ENCODE data around the gene SMCO4. TPM values are rescaled to one million over a fixed set of nuclear protein-coding genes. Genes with fewer than 3 reads are reported as not detected.

The SMCO4 gene
- total RNA-seq, 1 experiment from 2014 or later, result 50.1 TPM

DNA sequence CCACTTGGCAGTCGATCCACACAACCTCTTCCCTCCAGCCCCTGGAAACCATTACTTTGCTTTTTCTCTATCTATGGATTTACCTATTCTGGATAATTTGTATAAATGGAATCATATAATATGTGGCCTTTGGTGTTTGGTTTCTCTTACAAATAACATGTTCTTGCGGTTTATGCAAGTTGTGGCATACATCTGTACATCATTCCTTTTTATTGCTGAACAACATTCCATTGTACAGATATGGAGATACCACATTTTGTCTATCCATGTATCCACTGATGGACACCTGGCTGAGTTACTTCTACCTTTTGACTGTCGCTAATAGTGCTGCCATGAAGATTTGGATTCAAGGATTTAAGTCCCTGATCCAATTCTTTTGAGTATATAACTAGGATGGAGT lies 25.1 kb downstream of the SMCO4 start (continued):
- TF ChIP-seq ZBTB43 (CRISPR knock-in tag; IDR thresholded peaks at IDR 0.05), result no peak

DNA sequence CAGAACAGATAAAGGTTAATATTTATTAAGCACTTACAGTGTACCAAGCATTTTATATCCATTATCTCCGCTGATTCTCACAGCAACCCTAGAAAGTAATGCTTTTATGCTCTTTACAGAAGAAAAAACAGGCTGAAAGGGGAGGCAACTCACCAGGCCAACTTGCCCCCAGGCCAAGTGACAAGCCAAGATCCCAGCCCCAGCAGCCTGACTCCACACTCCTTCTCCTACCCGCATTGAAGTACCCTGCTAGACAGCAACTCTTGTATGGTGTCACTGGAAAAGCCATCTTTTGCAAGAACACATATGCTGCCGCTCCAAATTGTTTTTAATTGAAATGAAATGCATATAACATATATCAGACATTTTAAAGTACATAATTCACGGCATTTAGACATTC lies 25.6 kb downstream of the SMCO4 start:
- Mint-ChIP-seq H3K4me1 (peaks cover 69% of the 10 kb centered on the region), H3K9me3 (no peaks in the 10 kb centered on the region), H3K4me3 (no peak overlapping the region), H3K27me3 (ENCODE audit: low read depth) (no peaks in the 10 kb centered on the region), H3K27ac (no peak overlapping the region), H3K36me3 (no peaks in the 10 kb centered on the region)
- POLR2A ChIA-PET, result no interaction called here
- no peak for TF ChIP-seq GTF2I (CRISPR knock-in tag; conservative IDR thresholded peaks at IDR 0.05)
- no peak for TF ChIP-seq CBFB (CRISPR knock-in tag; IDR thresholded peaks at IDR 0.05; ENCODE audit: low read depth)
- no peak for TF ChIP-seq ZNF425 (CRISPR knock-in tag; conservative IDR thresholded peaks at IDR 0.05)
- no peak for TF ChIP-seq HMGA2 (CRISPR knock-in tag; IDR thresholded peaks at IDR 0.05)
- TF ChIP-seq MXD4 (CRISPR knock-in tag; IDR thresholded peaks at IDR 0.05; ENCODE audit: borderline replicate concordance), result no peak
- TF ChIP-seq MYBL2 (CRISPR knock-in tag; IDR thresholded peaks at IDR 0.05), result no peak
- no peak for TF ChIP-seq NFYB (CRISPR knock-in tag; conservative IDR thresholded peaks at IDR 0.05; ENCODE audit: low read depth)
- no peak for TF ChIP-seq SMAD4 (CRISPR knock-in tag; IDR thresholded peaks at IDR 0.05)
- TF ChIP-seq MAX (CRISPR knock-in tag; IDR thresholded peaks at IDR 0.05), result no peak
- no peak for TF ChIP-seq ZNF416 (CRISPR knock-in tag; IDR thresholded peaks at IDR 0.05)
- TF ChIP-seq ZBTB21 (CRISPR knock-in tag; IDR thresholded peaks at IDR 0.05; ENCODE audit: borderline replicate concordance), result no peak
- TF ChIP-seq, protein P1, sequence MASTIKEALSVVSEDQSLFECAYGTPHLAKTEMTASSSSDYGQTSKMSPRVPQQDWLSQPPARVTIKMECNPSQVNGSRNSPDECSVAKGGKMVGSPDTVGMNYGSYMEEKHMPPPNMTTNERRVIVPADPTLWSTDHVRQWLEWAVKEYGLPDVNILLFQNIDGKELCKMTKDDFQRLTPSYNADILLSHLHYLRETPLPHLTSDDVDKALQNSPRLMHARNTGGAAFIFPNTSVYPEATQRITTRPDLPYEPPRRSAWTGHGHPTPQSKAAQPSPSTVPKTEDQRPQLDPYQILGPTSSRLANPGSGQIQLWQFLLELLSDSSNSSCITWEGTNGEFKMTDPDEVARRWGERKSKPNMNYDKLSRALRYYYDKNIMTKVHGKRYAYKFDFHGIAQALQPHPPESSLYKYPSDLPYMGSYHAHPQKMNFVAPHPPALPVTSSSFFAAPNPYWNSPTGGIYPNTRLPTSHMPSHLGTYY (CRISPR knock-in tag; IDR thresholded peaks at IDR 0.05), result no peak
- no peak for TF ChIP-seq E2F4 (CRISPR knock-in tag; IDR thresholded peaks at IDR 0.05; ENCODE audit: borderline replicate concordance, low read depth)
- TF ChIP-seq ZNF317 (CRISPR knock-in tag; IDR thresholded peaks at IDR 0.05; ENCODE audit: borderline replicate concordance, low read depth), result no peak
- TF ChIP-seq, protein P2, sequence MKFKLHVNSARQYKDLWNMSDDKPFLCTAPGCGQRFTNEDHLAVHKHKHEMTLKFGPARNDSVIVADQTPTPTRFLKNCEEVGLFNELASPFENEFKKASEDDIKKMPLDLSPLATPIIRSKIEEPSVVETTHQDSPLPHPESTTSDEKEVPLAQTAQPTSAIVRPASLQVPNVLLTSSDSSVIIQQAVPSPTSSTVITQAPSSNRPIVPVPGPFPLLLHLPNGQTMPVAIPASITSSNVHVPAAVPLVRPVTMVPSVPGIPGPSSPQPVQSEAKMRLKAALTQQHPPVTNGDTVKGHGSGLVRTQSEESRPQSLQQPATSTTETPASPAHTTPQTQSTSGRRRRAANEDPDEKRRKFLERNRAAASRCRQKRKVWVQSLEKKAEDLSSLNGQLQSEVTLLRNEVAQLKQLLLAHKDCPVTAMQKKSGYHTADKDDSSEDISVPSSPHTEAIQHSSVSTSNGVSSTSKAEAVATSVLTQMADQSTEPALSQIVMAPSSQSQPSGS (CRISPR knock-in tag; IDR thresholded peaks at IDR 0.05; ENCODE audit: borderline replicate concordance, low read depth), result no peak
- no peak for TF ChIP-seq TEAD4 (CRISPR knock-in tag; IDR thresholded peaks at IDR 0.05)
- no peak for ATAC-seq
- CTCF ChIA-PET, result no interaction called here
- DNase-seq (ENCODE audit: low spot score), result no peak

DNA sequence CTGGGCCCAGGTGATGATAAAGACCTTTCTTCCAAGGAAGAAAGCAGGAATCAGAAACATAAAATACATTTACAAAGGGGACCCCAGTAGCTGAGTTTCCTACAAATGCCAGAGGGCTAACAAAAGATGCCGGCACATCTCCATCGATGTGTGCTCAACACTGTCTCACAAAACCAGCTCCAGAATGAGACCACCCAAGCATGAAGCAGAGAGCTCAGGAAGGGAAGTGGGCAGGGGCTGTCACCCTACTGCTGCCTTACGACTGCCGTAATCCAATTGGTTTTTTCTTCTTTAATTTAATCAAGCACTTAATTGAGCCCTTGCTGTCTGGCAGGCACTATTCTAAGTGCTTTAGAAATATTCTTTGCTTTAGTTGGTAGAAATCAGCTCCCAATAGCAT lies 26.1 kb downstream of the SMCO4 start:
- Mint-ChIP-seq H3K27ac (no peak overlapping the region), H3K36me3 (no peaks in the 10 kb centered on the region), H3K4me1 (peaks cover 64% of the 10 kb centered on the region), H3K9me3 (no peaks in the 10 kb centered on the region), H3K4me3 (no peak overlapping the region), H3K27me3 (ENCODE audit: low read depth) (no peaks in the 10 kb centered on the region)
- CTCF ChIA-PET, result no interaction called here
- ATAC-seq (no peak), DNase-seq (ENCODE audit: low spot score) (no peak)
- TF ChIP-seq ZNF423 (CRISPR knock-in tag; IDR thresholded peaks at IDR 0.05) (no peak), CREM (CRISPR knock-in tag; IDR thresholded peaks at IDR 0.05) (no peak), ZNF219 (CRISPR knock-in tag; IDR thresholded peaks at IDR 0.05; ENCODE audit: borderline replicate concordance) (no peak), RORB (CRISPR knock-in tag; IDR thresholded peaks at IDR 0.05) (no peak), GRHL2 (CRISPR knock-in tag; IDR thresholded peaks at IDR 0.05; ENCODE audit: insufficient replicate concordance, severe bottlenecking) (no peak)
- TF ChIP-seq, protein P3, sequence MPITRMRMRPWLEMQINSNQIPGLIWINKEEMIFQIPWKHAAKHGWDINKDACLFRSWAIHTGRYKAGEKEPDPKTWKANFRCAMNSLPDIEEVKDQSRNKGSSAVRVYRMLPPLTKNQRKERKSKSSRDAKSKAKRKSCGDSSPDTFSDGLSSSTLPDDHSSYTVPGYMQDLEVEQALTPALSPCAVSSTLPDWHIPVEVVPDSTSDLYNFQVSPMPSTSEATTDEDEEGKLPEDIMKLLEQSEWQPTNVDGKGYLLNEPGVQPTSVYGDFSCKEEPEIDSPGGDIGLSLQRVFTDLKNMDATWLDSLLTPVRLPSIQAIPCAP (CRISPR knock-in tag; IDR thresholded peaks at IDR 0.05), result no peak
- TF ChIP-seq, protein P2 (CRISPR knock-in tag; IDR thresholded peaks at IDR 0.05; ENCODE audit: borderline replicate concordance, low read depth), result no peak
- POLR2A ChIA-PET, result no interaction called here

Measured in WTC11 (cell line).